Muscle of back (tissue), 13 donors: ENCODE data around the gene PLIN3. TPM values are rescaled to one million over a fixed set of nuclear protein-coding genes. Genes with fewer than 3 reads are reported as not detected.
"Not testable (repeated sequence)": the region's sequence is repeated elsewhere in the genome, so short reads cannot be mapped to it uniquely, and the experiment has no call there.

ENCODE experiments used
- DNase-seq, 3 donors: peaks; one replicate each; pipeline versions ENCODE4 v3.0.0 to v3.0.0-alpha.2; 2013
- long read RNA-seq, 9 donors: transcript quantifications; one replicate each; lab custom pipeline, GENCODE V29; 2026
- polyA plus RNA-seq, 10 donors: library from polyadenylated mRNA; unstranded; fragments of 120-200 nt; gene quantifications; one replicate each; pipeline ENCODE4 v1.2.1, GENCODE V29; 2013; ENCODE audit not compliant: insufficient read length in 10 of 10

The PLIN3 gene, protein sequence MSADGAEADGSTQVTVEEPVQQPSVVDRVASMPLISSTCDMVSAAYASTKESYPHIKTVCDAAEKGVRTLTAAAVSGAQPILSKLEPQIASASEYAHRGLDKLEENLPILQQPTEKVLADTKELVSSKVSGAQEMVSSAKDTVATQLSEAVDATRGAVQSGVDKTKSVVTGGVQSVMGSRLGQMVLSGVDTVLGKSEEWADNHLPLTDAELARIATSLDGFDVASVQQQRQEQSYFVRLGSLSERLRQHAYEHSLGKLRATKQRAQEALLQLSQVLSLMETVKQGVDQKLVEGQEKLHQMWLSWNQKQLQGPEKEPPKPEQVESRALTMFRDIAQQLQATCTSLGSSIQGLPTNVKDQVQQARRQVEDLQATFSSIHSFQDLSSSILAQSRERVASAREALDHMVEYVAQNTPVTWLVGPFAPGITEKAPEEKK
- polyA plus RNA-seq = 10 to 100 TPM; 25.6 to 47.4 (median 38.1) TPM
- long read RNA-seq, donor 1, transcript PLIN3-201 (8 exons, 2,333 nt) = major isoform, 13 of 27 reads
- long read RNA-seq, donor 1, partial matches to known transcripts = 12 of 27 reads
- long read RNA-seq, donor 1, other reads (novel, unspliced or antisense) = 0 of 27 reads
- long read RNA-seq, donor 2, transcript PLIN3-201 (8 exons, 2,333 nt) = major isoform, 12 of 24 reads
- long read RNA-seq, donor 2, partial matches to known transcripts = 11 of 24 reads
- long read RNA-seq, donor 2, other reads (novel, unspliced or antisense) = 0 of 24 reads
- long read RNA-seq, donor 3 = 0 reads
- long read RNA-seq, donor 4, transcript PLIN3-201 (8 exons, 2,333 nt) = major isoform, 19 of 43 reads
- long read RNA-seq, donor 4, partial matches to known transcripts = 22 of 43 reads
- long read RNA-seq, donor 4, other reads (novel, unspliced or antisense) = 0 of 43 reads
- long read RNA-seq, donor 5, transcript PLIN3-201 (8 exons, 2,333 nt) = major isoform, 29 of 38 reads
- long read RNA-seq, donor 5, partial matches to known transcripts = 7 of 38 reads
- long read RNA-seq, donor 5, other reads (novel, unspliced or antisense) = 0 of 38 reads
- long read RNA-seq, donor 6, transcript PLIN3-201 (8 exons, 2,333 nt) = major isoform, 10 of 30 reads
- long read RNA-seq, donor 6, partial matches to known transcripts = 18 of 30 reads
- long read RNA-seq, donor 6, other reads (novel, unspliced or antisense) = 0 of 30 reads
- long read RNA-seq, donor 7, transcript PLIN3-201 (8 exons, 2,333 nt) = major isoform, 18 of 42 reads
- long read RNA-seq, donor 7, partial matches to known transcripts = 22 of 42 reads
- long read RNA-seq, donor 7, other reads (novel, unspliced or antisense) = 0 of 42 reads
- long read RNA-seq, donor 8, transcript PLIN3-201 (8 exons, 2,333 nt) = major isoform, 12 of 20 reads
- long read RNA-seq, donor 8, partial matches to known transcripts = 8 of 20 reads
- long read RNA-seq, donor 8, other reads (novel, unspliced or antisense) = 0 of 20 reads
- long read RNA-seq, donor 9, partial matches to known transcripts = 0 of 2 reads
- long read RNA-seq, donor 9, other reads (novel, unspliced or antisense) = 0 of 2 reads

DNA sequence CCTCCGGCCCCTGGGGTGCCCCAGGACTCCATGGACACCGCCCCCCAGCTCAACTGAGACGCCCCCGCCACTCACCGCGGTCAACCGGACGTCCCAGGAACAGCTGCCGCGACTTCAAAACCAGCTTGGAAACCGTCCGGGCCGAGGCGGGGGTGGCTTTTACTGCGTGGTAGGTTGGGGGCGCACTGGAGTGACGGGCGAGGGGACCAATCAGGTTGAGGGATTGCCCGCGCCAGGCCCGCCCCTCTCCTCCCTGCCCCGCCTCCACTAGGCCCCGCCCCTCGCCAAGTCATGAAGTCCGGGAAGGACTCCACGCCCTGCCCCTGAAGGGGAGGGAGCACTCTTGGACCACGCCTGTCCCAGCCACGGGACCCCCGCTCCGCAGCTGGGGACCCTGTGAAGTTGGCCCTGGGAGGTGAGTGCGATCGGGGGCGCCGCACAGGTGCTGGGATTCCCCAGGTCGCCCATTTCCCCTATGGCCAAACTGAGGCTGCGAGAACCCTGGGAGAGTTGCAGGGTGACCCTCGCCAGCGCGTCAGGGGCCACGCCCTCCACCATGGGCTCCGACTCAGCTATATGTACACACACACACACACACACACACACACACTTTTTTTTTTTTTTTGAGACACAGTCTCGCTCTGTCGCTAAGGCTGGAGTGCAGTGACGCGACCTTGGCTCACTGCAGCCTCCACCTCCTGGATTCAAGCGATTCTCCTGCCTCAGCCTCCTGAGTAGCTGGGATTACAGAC lies at the start of gene PLIN3:
TSS of gene PLIN3 (minus strand) at position 134 of the 752 bp plus-strand sequence. CDS start 6,273 bp downstream, outside the sequence.
- DNase-seq = peak; percentile 96 to 97 (median 96)

DNA sequence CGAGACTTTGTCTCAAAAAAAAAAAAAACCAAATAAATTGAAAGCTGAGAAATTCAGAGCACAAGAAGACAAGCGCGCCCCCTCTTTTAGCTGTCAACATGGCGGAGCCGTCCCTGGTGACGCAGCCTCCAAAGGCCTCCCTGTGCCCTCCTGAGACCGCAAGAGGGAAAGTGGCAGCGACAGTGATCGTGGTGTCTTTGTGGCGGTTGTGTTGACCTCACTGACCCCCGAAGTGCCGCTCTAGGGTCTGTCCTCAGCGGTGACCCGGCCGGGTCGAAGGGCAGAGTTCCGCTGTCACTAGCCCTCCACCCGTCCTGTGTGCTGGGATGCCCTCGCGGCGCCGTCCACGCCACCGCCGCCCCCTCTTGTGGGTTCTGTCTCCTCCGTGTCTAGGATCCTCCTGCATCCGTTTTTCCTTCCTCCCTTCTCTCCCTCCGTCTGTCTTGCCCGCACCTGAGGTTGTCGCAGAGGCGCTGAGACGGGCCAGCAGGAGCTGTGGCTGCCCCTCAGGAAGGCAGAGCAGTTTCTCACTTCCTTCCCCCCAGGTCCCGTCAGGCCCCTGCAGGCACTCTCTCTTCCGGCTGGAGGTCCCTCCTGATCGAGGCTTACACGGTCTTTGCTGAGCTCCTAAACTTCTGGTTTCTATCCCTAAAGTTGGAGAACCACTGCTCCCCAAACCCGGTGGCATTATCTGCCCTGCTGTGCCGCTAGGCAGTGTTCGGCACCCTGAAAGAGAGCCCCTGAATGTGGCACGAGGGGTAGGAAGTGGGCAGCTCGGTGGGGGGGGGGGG lies 49.0 kb upstream of the PLIN3 start:
- DNase-seq = peak in 1 of 3 donors; percentile 29

DNA sequence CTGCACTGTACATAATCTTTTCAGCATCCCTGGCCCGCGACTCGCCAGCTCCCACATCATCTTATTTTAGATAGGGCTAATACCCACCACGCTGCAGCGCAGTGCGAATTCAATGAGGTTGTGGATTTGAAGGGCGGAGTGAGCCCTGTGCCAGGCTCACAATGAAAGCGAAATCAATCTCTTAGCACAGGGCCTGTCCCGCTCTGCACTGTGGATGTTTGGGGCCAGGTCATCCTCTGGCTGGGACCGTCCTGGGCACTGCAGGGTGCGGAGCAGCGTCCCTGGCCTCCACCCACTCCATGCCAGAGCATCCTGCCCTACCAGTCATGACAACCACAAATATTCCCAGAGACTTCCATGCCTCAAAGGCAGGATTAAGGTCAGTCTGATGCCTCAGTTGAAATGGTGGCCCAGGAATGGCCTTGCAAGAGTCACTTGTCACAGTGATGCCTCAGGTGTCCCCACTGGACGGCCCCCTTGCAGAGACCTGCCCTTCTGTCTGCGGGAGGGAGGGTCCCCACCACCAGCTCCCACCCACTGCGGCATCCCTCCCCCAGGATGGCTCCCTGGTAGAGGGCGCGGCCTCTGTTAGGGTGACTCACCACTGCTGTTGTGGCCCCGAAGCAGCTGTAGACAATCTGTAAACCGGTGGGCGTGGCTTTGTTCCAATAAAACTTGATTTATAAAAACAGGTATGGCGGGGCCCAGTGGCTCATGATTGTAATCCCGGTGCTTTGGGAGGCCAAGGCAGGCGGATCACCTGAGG lies 47.5 kb upstream of the PLIN3 start:
- peak in 1 of 3 donors; percentile 22 for DNase-seq

DNA sequence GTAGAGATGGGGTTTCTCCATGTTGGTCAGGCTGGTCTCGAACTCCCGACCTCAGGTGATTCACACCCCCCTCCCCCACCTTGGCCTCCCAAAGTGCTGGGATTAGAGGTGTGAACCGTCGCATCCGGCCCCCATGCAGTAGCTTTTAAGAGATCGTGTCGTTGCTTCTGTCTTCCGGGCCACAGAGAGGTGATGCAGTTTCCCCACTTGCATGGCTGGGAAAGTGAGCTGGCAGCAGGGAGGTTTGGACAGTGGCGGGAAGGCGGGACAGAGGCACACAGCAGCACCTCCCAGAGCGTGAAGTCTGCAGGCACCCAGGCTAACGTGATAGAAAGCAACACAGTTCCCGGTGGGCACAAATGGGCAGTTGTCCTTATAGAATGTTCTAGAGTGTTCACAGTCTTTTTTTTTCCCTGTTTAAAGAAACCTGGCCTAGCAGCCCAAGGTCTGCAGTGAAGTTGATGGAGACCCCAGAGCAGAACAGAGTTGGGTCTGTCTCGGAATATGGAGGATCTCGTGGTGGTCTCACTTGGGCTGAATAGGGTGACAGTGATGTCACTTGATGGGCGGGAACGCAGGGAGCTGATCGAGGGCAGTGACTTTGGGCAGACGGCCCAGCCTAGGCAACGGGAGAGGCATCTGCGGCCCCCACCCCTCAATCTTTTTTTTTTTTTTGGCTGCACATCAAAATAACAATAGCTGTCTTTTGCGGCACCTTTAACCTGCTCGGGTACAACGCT lies 46.7 kb upstream of the PLIN3 start:
- no peak for DNase-seq

DNA sequence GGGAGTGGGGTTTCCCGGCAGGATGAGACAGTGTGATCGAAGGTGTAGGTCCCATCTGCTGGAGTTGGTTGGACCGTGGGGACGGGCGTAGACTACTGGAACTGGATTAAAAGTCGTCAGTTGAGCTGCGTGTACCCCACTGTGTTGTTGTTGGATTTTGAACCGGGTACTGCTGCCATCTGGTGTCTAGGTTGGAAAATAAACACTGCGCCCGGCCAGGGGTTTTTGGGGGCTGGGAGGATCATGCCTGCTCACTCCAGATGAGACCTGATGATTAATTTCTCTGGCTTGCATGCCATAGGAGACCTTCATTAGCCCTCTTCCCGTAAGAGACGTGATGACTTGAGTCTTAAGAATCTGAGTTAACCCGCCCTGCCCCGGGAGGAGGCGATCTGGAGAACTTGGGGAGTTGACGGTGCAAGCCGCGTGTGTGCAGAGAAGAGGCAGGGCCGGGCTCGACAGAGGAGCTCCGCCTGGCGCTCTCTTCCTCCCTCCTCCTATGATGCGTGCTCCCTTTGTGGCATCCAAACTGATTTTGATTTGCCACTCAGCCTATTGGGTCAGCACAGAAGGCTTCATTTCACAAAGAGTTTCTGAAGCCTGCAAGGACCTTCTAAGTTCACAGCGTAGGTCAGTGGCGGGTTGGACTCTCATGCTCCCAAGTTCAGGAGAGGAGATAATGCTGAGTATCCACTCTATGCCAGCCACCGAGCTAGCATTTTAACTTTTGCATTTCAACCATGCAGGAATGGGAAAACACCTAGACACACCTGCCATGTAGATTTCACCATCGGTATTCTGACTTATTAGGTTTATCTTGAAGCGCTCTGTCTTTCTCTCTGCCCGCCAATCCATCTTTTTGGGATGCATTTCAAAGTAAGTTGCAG lies 44.6 kb upstream of the PLIN3 start:
- DNase-seq = peak; percentile 68 to 98 (median 84)

DNA sequence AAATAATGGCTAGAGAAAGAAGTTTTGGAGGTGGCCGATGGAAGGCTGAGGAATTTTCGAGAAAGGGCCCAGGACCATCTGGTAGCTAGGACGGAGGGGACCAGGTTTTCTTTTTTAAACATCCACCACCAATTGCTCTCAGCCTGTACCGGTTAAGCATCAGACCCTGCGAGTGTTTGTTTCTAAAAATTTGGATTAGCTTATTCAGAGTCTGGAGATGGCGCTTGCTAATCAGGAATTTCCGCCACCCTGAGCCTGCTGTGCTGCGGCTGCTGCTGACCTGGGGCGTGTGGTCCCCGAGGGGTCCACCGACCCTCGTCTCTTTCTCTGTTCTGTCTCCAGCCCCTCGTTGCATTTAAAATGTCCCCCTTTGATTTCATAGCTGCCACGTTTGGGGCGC lies 43.8 kb upstream of the PLIN3 start:
- no peak for DNase-seq

DNA sequence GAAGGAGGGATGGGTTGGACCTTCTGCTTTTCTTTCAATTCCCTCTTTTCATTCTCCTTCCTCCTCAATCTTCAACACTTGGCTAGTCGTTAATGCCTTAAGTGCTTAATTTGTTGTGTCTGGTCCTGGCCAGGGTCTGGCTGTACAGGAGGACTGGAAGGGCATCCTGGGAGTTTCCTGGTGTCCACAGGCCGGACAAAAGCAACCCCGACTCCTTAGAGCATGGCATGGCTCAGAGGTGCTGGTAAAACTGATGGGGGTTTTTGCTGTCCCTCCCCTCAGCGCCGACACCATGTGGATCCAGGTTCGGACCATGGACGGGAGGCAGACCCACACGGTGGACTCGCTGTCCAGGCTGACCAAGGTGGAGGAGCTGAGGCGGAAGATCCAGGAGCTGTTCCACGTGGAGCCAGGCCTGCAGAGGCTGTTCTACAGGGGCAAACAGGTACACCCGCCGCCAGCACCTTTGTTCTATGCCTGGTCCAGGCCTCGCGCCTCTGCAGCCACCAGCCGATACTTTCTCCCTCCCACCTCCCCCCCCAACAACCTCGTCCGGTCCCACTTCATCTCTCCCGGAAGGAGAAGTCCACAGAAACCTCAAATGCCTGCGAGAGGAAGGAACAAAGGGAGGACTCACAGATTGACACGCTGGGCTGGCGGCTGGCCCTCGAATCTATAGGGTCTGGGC lies 43.3 kb upstream of the PLIN3 start:
- DNase-seq = peak in 2 of 3 donors; percentile 57 to 65

DNA sequence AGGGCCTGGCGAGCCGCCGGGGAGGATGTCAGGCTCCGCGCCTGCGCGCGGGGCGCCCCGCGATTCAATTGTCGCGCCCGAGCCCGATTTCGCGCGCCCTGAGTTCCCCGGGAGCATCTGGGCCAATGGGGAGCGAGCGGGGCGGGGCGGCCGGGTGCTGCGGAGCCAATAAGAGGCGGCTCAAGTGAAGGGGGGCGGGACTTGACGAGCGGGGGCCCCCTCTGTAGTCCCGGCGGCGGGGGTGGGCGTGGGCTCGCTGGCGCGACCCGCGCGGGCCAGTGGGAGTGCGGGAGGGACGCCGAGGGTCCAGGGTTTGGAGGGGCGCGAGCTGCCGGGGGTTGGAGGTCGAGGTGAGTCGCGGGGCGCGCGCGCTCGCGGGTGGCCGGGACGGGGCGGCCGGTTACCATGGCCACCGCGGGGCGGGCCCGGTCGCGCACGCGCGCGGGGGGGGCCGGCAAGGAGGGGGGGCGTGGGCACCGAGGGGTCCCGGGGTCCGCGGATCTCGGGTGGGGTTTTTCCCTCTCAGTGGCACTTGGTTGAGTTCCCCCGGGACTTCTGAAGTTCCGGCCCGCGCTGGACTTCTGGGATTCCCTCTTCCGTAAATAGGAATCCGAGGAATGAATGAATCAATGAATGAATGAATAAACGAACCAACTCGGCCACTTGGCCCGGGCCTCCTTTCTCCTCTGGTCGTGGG lies 42.6 kb upstream of the PLIN3 start:
- peak; percentile 92 to 97 (median 93) for DNase-seq

DNA sequence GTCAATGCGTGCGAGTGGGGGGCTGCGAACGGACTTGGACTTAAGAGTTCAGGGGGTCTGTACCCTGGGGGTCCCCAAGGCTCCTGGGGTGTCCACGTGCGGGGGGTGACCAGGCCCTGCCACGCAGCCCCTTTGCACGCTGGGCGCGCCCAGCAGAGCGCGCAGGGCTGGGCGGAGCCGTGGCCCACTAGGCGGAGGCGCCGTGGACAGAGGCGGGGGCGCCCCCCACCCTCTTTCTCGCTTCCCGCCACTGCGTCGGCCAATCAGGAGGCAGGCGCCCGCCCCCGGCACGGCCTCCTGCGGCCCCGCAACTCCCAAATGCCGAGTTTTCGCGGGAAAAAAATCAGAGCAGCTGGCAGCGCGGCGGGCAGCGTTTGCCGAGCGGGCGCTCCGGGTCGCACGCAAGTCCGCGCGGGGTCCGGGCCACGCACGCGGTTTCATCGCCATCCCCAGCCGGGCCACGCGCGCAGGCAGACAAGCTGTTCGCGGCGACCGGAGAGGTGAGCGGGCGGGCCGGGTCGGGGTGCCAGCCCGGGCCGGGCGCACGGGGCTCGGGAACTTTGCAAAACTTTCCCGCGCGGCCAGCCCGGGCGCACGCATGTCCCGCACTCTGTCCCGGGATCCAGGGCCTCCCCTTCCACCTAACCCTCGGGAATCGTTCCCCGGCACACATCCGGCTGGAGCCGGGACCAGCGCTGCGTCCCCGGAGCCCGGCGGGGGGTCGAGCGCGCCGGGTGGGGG lies 41.9 kb upstream of the PLIN3 start, which contains the start of gene UHRF1:
TSS of gene UHRF1 (plus strand) at position 346 of the 741 bp plus-strand sequence. CDS start 1,385 bp downstream, outside the sequence.
- DNase-seq = peak in 2 of 3 donors; percentile 38 to 72

DNA sequence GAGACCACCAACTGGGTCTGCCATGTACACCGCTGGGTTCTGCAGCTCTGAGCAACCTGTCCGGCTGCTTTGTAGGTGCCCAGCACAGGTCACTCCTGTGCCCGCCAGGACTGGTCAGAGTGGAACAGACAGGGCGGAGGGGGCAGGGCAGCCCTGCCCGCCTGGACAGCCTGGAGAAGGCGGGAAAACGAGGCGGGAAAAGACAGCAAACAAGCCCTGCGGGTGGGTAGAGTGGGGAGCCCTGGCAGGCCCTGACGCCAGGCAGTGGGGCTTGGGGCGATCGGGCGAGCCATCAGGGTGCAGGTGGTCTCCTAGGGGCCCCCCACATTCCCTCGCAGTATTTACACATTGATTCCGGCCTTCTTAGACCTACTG lies 41.3 kb upstream of the PLIN3 start:
- DNase-seq = no peak

DNA sequence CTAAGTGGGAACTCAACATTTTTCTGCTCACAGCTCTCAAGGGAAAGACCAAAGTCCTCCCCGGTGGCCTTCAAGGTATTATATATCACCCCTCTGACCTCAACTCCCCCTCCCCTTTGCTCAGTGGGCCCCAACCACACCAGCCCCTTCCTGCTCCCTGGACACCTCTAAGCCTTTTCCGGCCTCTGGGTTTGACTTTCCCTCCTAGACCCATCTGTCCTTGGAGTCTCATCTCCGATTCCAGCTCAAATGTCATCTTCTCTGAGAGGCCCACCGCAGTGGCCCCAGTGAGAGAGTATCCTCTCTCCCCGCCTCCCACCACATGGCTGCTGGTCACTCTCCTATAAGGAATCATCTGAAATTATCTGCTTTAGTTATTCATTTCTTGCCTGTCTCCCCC lies 40.9 kb upstream of the PLIN3 start:
- DNase-seq = peak in 1 of 3 donors; percentile 17

DNA sequence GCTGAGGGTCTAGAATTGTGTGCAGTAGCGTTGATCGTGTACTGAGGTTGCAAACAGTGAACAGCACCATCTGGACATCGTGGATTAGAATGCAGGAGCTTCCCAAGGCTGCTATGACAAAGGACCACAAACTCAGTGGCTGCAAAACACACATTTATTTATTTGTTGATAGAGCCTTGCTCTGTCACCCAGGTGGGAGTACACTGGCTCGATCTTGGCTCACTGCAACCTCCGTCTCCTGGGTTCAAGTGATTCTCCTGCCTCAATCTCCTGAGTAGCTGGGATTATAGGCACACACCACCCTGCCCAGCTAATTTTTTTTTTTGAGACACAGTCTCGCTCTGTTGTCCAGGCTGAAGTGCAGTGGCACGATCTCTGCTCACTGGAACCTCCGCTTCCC lies 39.5 kb upstream of the PLIN3 start:
- no peak for DNase-seq

DNA sequence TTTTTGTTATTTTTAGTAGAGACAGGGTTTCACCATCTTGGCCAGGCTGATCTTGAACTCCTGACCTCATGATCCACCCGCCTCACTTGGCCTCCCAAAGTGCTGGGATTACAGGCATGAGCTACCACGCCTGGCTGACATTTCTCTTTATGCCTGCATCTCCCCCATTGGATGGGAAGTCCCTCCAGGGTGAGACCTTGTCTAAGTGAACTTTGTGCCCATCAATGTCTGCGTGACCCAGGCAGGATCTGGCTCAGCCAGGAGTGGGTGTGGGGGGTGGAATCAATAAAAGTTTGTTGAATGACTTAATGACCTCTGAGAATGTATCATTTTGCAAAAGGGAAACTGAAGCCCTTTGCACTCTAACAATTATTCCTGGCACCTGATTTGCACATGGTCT lies 37.0 kb upstream of the PLIN3 start:
- DNase-seq = no peak

DNA sequence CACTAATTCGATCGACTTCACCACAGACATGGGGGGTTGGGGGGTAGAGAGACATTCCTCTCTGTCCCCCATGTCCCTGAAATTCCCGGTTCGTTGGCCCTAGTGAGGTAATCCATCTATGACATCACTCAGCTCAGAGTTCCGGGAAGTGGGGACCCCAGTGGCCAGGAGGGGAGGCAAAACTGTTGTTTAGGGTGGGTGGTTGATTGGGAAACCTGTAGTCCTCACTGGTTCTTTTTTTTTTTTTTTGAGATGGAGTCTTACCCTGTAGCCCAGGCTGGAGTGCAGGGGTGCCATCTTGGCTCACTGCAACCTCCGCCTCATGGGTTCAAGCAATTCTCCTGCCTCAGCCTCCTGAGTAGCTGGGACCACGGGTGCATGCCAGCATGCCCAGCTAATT lies 35.3 kb upstream of the PLIN3 start, which contains the start of gene ARRDC5:
TSS of gene ARRDC5 (minus strand) at position 101 of the 400 bp plus-strand sequence. CDS start at position 30, 71 bp downstream.
- DNase-seq = no peak

DNA sequence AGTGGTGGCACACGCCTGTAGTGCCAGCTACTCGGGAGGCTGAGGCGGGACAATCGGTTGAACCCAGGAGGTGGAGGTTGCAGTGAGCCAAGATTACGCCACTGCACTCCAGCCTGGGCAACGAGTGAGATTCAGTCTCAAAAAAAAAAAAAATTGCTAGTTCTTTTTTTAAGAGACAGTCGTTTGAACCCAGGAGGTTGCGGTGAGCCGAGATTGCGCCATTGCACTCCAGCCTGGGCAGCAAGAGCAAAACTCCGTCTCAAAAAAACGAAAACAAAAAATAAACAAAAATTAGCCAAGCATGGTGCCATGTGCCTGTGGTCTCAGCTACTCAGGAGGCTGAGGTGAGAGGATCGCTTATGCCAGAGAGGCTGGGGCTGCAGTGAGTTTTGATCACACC lies 33.4 kb upstream of the PLIN3 start:
- DNase-seq = not testable (repeated sequence)
